Measurements from ENCODE around the gene DNPH1.

DNA sequence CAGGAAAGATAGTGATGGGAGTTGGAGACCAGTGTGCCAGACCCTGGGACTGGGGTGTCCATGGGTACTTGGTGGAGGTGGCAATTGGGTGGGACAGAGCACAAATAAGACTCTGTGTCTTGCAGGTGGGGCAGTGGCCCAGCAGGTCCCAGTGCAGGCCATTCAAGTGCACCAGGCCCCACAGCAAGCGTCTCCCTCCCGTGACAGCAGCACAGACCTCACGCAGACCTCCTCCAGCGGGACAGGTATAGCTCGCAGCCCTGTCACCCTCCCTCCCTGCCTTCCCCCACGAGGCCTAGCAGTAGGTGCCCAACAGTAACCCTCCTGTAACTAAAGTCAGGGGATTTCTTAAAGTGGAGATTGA, 52.9 kb downstream of the DNPH1 start:
- TF ChIP-seq POLR2A (IDR thresholded peaks at IDR 0.05) = no peak
- TF ChIP-seq, protein P1, sequence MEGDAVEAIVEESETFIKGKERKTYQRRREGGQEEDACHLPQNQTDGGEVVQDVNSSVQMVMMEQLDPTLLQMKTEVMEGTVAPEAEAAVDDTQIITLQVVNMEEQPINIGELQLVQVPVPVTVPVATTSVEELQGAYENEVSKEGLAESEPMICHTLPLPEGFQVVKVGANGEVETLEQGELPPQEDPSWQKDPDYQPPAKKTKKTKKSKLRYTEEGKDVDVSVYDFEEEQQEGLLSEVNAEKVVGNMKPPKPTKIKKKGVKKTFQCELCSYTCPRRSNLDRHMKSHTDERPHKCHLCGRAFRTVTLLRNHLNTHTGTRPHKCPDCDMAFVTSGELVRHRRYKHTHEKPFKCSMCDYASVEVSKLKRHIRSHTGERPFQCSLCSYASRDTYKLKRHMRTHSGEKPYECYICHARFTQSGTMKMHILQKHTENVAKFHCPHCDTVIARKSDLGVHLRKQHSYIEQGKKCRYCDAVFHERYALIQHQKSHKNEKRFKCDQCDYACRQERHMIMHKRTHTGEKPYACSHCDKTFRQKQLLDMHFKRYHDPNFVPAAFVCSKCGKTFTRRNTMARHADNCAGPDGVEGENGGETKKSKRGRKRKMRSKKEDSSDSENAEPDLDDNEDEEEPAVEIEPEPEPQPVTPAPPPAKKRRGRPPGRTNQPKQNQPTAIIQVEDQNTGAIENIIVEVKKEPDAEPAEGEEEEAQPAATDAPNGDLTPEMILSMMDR (IDR thresholded peaks at IDR 0.05) = no peak
